Measurements from ENCODE around the gene UBL4B.

GRCh38 chr1:110114784-110115183 is 2.5 kb downstream of the UBL4B start:
- TF ChIP-seq, protein P1, sequence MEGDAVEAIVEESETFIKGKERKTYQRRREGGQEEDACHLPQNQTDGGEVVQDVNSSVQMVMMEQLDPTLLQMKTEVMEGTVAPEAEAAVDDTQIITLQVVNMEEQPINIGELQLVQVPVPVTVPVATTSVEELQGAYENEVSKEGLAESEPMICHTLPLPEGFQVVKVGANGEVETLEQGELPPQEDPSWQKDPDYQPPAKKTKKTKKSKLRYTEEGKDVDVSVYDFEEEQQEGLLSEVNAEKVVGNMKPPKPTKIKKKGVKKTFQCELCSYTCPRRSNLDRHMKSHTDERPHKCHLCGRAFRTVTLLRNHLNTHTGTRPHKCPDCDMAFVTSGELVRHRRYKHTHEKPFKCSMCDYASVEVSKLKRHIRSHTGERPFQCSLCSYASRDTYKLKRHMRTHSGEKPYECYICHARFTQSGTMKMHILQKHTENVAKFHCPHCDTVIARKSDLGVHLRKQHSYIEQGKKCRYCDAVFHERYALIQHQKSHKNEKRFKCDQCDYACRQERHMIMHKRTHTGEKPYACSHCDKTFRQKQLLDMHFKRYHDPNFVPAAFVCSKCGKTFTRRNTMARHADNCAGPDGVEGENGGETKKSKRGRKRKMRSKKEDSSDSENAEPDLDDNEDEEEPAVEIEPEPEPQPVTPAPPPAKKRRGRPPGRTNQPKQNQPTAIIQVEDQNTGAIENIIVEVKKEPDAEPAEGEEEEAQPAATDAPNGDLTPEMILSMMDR (IDR thresholded peaks at IDR 0.05 in 8 of 11, conservative IDR thresholded peaks at IDR 0.05 in 3 of 11), result no peak
- TF ChIP-seq POLR2AphosphoS5 (IDR thresholded peaks at IDR 0.05), result no peak

All from spleen (tissue), 7 donors.